Measurements from ENCODE around the gene RAG1. TPM values are rescaled to one million over a fixed set of nuclear protein-coding genes. Genes with fewer than 3 reads are reported as not detected.

The RAG1 gene
- polyA plus RNA-seq, 1 donor from 2014 or later = 0.16 TPM

DNA sequence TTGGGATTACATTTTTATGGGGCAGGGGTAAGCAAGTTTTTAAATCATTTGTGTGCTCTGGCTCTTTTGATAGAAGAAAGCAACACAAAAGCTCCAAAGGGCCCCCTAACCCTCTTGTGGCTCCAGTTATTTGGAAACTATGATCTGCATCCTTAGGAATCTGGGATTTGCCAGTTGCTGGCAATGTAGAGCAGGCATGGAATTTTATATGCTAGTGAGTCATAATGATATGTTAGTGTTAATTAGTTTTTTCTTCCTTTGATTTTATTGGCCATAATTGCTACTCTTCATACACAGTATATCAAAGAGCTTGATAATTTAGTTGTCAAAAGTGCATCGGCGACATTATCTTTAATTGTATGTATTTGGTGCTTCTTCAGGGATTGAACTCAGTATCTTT lies 10.1 kb downstream of the RAG1 start:
- Histone ChIP-seq H3K4me2 (ENCODE audit: low read length) (no peak overlapping the region), H3K27me3 (ENCODE audit: insufficient read depth, low read depth, low read length) (no peaks in the 10 kb centered on the region), H3K27ac (ENCODE audit: low read length) (no peak overlapping the region), H3K9me2 (ENCODE audit: insufficient read depth, low read length) (no peaks in the 10 kb centered on the region), H3F3A (ENCODE audit: insufficient read depth, low read length, poor library complexity, severe bottlenecking) (no peaks in the 10 kb centered on the region), H3K9ac (ENCODE audit: low read length) (no peak overlapping the region), H2AFZ (ENCODE audit: low read depth, low read length) (no peak overlapping the region), H3K36me3 (ENCODE audit: insufficient read depth, low read length) (no peaks in the 10 kb centered on the region), H3K79me2 (replicated peaks; ENCODE audit: insufficient read depth, low read length) (no peaks in the 10 kb centered on the region), H3K9me3 (ENCODE audit: low read length) (no peaks in the 10 kb centered on the region), H3K4me3 (ENCODE audit: low read length) (no peak overlapping the region), H4K20me1 (ENCODE audit: insufficient read depth) (no peaks in the 10 kb centered on the region)
- TF ChIP-seq, protein P1, sequence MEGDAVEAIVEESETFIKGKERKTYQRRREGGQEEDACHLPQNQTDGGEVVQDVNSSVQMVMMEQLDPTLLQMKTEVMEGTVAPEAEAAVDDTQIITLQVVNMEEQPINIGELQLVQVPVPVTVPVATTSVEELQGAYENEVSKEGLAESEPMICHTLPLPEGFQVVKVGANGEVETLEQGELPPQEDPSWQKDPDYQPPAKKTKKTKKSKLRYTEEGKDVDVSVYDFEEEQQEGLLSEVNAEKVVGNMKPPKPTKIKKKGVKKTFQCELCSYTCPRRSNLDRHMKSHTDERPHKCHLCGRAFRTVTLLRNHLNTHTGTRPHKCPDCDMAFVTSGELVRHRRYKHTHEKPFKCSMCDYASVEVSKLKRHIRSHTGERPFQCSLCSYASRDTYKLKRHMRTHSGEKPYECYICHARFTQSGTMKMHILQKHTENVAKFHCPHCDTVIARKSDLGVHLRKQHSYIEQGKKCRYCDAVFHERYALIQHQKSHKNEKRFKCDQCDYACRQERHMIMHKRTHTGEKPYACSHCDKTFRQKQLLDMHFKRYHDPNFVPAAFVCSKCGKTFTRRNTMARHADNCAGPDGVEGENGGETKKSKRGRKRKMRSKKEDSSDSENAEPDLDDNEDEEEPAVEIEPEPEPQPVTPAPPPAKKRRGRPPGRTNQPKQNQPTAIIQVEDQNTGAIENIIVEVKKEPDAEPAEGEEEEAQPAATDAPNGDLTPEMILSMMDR (IDR thresholded peaks at IDR 0.05; ENCODE audit: poor library complexity, severe bottlenecking) = no peak
- TF ChIP-seq EP300 (conservative IDR thresholded peaks at IDR 0.05; ENCODE audit: poor library complexity, severe bottlenecking) (no peak), MXI1 (conservative IDR thresholded peaks at IDR 0.05; ENCODE audit: poor library complexity, severe bottlenecking) (no peak), TAF1 (IDR thresholded peaks at IDR 0.05; ENCODE audit: low read depth) (no peak), POLR2AphosphoS5 (IDR thresholded peaks at IDR 0.05) (no peak), RAD21 (conservative IDR thresholded peaks at IDR 0.05) (no peak), EZH2 (IDR thresholded peaks at IDR 0.05; ENCODE audit: borderline replicate concordance, insufficient read depth, low read length, poor library complexity, severe bottlenecking) (no peak), SMC3 (conservative IDR thresholded peaks at IDR 0.05; ENCODE audit: poor library complexity) (no peak)
- TF ChIP-seq, protein P2, sequence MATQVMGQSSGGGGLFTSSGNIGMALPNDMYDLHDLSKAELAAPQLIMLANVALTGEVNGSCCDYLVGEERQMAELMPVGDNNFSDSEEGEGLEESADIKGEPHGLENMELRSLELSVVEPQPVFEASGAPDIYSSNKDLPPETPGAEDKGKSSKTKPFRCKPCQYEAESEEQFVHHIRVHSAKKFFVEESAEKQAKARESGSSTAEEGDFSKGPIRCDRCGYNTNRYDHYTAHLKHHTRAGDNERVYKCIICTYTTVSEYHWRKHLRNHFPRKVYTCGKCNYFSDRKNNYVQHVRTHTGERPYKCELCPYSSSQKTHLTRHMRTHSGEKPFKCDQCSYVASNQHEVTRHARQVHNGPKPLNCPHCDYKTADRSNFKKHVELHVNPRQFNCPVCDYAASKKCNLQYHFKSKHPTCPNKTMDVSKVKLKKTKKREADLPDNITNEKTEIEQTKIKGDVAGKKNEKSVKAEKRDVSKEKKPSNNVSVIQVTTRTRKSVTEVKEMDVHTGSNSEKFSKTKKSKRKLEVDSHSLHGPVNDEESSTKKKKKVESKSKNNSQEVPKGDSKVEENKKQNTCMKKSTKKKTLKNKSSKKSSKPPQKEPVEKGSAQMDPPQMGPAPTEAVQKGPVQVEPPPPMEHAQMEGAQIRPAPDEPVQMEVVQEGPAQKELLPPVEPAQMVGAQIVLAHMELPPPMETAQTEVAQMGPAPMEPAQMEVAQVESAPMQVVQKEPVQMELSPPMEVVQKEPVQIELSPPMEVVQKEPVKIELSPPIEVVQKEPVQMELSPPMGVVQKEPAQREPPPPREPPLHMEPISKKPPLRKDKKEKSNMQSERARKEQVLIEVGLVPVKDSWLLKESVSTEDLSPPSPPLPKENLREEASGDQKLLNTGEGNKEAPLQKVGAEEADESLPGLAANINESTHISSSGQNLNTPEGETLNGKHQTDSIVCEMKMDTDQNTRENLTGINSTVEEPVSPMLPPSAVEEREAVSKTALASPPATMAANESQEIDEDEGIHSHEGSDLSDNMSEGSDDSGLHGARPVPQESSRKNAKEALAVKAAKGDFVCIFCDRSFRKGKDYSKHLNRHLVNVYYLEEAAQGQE (IDR thresholded peaks at IDR 0.05; ENCODE audit: borderline replicate concordance) = no peak

DNA sequence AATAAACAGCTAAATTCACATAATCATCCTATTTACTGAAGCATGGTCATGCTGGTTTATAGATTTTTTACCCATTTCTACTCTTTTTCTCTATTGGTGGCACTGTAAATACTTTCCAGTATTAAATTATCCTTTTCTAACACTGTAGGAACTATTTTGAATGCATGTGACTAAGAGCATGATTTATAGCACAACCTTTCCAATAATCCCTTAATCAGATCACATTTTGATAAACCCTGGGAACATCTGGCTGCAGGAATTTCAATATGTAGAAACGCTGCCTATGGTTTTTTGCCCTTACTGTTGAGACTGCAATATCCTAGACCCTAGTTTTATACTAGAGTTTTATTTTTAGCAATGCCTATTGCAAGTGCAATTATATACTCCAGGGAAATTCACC lies 10.7 kb downstream of the RAG1 start:
- Histone ChIP-seq H3K9me3 (ENCODE audit: low read length) (no peaks in the 10 kb centered on the region), H3K36me3 (ENCODE audit: insufficient read depth, low read length) (no peaks in the 10 kb centered on the region), H3K79me2 (replicated peaks; ENCODE audit: insufficient read depth, low read length) (no peaks in the 10 kb centered on the region), H4K20me1 (ENCODE audit: insufficient read depth) (no peaks in the 10 kb centered on the region), H3K27me3 (ENCODE audit: insufficient read depth, low read depth, low read length) (no peaks in the 10 kb centered on the region), H3K27ac (ENCODE audit: low read length) (no peak overlapping the region), H3K4me3 (ENCODE audit: low read length) (no peak overlapping the region), H2AFZ (ENCODE audit: low read depth, low read length) (no peak overlapping the region), H3K9me2 (ENCODE audit: insufficient read depth, low read length) (no peaks in the 10 kb centered on the region), H3F3A (ENCODE audit: insufficient read depth, low read length, poor library complexity, severe bottlenecking) (no peaks in the 10 kb centered on the region), H3K4me2 (ENCODE audit: low read length) (no peak overlapping the region), H3K9ac (ENCODE audit: low read length) (no peak overlapping the region)
- TF ChIP-seq SMC3 (conservative IDR thresholded peaks at IDR 0.05; ENCODE audit: poor library complexity) (no peak), EP300 (conservative IDR thresholded peaks at IDR 0.05; ENCODE audit: poor library complexity, severe bottlenecking) (no peak), EZH2 (IDR thresholded peaks at IDR 0.05; ENCODE audit: borderline replicate concordance, insufficient read depth, low read length, poor library complexity, severe bottlenecking) (no peak), MXI1 (conservative IDR thresholded peaks at IDR 0.05; ENCODE audit: poor library complexity, severe bottlenecking) (no peak), POLR2AphosphoS5 (IDR thresholded peaks at IDR 0.05) (no peak), TAF1 (IDR thresholded peaks at IDR 0.05; ENCODE audit: low read depth) (no peak), RAD21 (conservative IDR thresholded peaks at IDR 0.05) (no peak)
- TF ChIP-seq, protein P2 (IDR thresholded peaks at IDR 0.05; ENCODE audit: borderline replicate concordance) = no peak
- TF ChIP-seq, protein P1 (IDR thresholded peaks at IDR 0.05; ENCODE audit: poor library complexity, severe bottlenecking) = no peak
